Activated naive CD4-positive, alpha-beta T cell treated with anti-CD3 and anti-CD28 coated beads, Interleukin-2, amount 50 U/mL, for 72 hours (primary cell): ENCODE measurements around the gene C15orf40. TPM values are rescaled to one million over a fixed set of nuclear protein-coding genes. Genes with fewer than 3 reads are reported as not detected.
"Not testable (repeated sequence)": the region's sequence is repeated elsewhere in the genome, so short reads cannot be mapped to it uniquely, and the experiment has no call there.

ENCODE experiments used
- ATAC-seq, 2 donors: fragments of 150-1000 bp; cut with Tn5 transposase; 2 replicates each; pipeline ENCODE4 v1.10.0; 2021; ENCODE audit warnings: mild to moderate bottlenecking in 2 of 2, moderate library complexity in 2 of 2
- DNase-seq, 2 donors: peaks; one replicate each; pipeline ENCODE4 v3.0.0; 2021 to 2022; ENCODE audit warnings: low spot score in 2 of 2
- H3K27ac Mint-ChIP-seq, 2 donors: one replicate each; pipeline ENCODE4 v1.8.0; 2022; ENCODE audit warnings: mild to moderate bottlenecking in 2 of 2, mixed read lengths in 2 of 2
- H3K36me3 Mint-ChIP-seq, 2 donors: one replicate each; pipeline ENCODE4 v1.8.0; 2022; ENCODE audit warnings: mixed read lengths in 2 of 2
- H3K9me3 Mint-ChIP-seq, 2 donors: one replicate each; pipeline ENCODE4 v1.8.0; 2022; ENCODE audit warnings: mixed read lengths in 2 of 2
- total RNA-seq, 2 donors: library from RNA; stranded (reverse); gene quantifications; one replicate each; pipeline ENCODE4 v1.2.3, GENCODE V29; 2022

The C15orf40 gene
- total RNA-seq, result 10 to 100 TPM; 18.1 to 26.3 TPM

DNA sequence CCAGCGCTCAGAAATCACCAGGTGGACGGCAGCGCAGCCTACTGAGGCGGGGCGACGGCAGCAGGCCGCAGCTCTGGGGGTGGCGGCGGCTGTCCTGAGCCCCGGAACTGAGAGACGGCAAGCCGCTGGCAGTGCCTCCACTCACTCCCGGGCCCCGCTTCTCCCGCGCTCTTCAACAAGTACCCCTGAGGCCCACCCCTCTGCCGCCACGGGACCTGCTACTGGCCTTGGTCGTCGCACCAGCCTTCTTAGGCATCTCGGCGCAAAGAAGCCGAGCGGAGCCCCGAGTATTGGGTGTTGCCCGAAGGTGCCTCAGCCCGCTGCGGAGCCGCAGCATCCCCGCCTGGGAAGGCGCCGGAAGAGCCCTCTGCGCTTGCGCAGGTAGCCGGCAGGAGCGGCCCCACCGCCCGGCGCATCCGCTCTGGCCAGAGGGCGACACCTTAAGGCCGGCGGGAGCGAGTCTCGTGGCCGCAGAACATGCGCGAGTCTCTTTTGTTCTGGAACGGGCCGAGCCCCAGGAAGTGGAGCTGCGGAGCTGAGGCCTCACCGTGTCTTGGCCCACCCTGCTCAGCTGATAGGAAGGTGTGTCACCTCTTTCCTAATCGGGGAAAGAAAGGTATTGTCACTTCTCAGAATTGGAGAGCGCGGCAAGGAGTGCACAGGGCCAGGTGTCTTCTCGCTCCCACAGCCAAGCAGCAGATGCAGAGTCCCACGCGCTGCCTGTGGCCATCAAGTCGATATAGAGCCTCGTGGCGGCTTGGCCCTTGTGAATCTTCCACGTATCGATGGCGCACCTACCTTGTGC, at the start of gene C15orf40:
Gene C15orf40 (minus strand): TSS at position 369 of the 805 bp plus-strand sequence. CDS start 32 bp downstream, at position 337.
- Mint-ChIP-seq H3K36me3 (peaks cover 27 to 41% of the 10 kb centered on the region in 2 donors), H3K27ac (peak within 1 kb of the TSS; percentile 93 to 97)

DNA sequence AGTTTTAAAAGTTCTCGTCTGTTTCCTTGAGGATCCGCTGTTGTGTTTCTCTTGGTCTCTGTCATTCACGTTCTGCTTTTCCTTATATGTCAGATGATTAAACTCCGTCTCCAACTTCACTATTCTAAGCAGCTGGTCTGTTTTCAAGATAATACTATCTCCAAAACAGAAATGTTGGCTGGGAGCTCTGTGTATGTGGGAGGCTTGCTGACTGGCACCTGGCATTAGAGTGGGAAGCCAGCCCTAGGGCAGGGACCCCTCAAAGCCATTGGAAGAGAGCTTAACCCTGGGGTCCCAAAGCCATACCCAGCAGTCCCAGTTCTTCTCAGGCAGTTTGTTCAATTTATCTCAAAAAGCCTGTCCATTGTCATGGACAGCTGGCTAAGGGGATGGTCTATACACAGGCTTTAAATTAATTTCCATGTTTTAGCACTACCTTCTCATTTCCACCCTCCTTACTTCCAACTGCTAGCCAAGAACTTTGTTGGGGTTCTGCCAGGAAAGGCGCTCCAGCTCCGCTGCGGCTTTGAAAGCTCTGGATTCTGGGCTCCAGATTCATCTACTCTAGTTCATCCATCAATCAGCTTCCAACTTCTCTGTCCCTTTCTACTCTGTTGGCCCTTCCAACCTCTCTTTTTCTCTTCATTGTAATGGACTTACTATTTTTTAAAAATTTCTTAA, 46.4 kb upstream of the C15orf40 start:
- no peaks in the 10 kb centered on the region for H3K9me3 Mint-ChIP-seq
- ATAC-seq, result no peak
- H3K36me3 Mint-ChIP-seq, result no peaks in the 10 kb centered on the region
- H3K27ac Mint-ChIP-seq, result no peak overlapping the region
- DNase-seq, result no peak

More for the DNA sequence above, at the start of gene C15orf40:
- DNase-seq, result peak; percentile 81 to 93
- peaks cover 20 to 22% of the 10 kb centered on the region in 2 donors for H3K9me3 Mint-ChIP-seq
- peak; percentile 85 to 88 for ATAC-seq

DNA sequence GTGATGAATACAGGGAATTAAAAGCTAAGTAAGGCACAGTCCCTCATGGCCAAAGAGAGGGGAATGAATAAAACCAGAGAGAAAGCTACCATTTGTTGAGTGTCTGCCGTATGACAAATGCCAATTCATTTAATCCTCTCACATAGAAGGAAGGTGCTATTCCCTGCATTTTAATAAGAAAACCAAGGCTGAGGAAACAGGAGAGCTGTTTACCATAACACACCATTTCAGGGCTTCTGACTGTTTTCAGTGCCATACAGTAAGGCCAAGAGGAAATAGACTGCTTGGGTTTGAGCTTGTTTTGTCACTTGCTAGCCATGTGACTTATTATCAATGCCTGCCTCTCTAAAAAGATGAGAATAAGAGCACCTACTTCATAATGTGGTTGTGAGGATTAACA, 45.6 kb upstream of the C15orf40 start:
- Mint-ChIP-seq H3K27ac (no peak overlapping the region), H3K36me3 (no peaks in the 10 kb centered on the region), H3K9me3 (no peaks in the 10 kb centered on the region)
- ATAC-seq, result no peak
- no peak for DNase-seq

DNA sequence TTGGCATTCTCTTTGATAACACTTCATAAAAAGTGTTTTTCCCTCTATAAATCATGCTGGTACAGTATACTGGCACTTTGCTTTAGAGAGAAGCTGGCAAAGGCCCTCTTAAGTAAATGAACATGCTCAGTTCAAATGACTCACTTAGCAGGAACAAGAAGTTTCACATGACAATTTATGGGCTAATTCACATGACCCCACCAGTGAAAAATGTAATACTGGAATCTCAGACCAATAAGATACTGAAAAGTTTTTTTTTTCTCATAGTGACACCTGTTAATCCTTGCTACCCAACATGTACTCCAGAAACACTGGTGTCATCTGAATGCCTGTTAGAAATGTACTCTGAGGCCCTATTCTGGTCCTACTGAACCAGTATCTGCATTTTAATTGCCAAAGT, 41.7 kb upstream of the C15orf40 start:
- H3K36me3 Mint-ChIP-seq, result no peaks in the 10 kb centered on the region

DNA sequence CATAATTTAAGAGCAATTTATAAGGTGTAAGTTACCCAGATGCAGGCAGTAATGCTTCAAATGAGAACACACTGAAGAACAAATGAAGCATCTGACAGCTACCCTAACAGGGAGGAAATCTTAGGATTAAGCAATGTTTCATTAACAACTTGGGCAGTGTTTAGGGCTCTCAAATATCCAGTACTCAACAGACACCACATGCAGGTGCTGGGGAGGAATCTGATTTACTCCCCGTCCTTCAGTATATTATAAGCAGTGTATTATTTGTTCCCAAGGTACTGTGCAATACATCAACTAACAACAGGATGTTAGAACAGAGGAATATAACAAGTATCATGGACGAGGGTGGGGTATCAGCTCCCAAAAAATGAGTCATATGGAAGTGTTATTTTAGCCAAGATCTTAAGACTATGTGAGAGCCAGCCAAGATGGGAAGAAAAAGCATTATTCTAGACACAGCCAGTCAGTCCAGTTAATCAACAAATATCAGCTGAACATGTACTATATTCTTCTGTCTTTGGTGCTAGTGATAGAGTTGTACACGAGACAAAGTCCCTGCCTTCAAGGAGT, 35.2 kb upstream of the C15orf40 start:
- peaks cover 11 to 37% of the 10 kb centered on the region in 2 donors for H3K36me3 Mint-ChIP-seq
- no peak for ATAC-seq

More for the DNA sequence above, 41.7 kb upstream of the C15orf40 start:
- no peak for ATAC-seq
- no peak for DNase-seq
- Mint-ChIP-seq H3K27ac (no peak overlapping the region), H3K9me3 (no peaks in the 10 kb centered on the region)

DNA sequence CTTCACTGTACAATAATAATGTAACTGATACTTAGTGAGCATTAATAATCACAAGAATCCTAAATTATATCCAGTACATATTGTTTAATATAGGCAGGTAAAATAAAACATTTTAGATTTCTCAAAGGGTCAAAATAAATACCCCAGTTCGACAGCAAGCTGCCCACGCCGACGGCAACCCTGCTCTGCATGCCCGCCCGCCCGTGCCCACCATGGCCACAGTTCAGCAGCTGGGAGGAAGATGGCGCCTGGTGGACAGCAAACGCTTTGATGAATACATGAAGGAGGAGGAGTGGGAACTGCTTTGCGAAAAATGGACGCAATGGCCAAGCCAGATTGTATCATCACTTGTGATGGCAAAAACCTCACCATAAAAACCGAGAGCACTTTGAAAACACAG, 32.7 kb upstream of the C15orf40 start:
- no peak for ATAC-seq
- Mint-ChIP-seq H3K27ac (no peak overlapping the region), H3K9me3 (no peaks in the 10 kb centered on the region), H3K36me3 (peaks cover 22 to 56% of the 10 kb centered on the region in 2 donors)
- no peak for DNase-seq

More for the DNA sequence above, 35.2 kb upstream of the C15orf40 start:
- H3K9me3 Mint-ChIP-seq, result no peaks in the 10 kb centered on the region
- peak overlapping the region in 1 of 2 donors; percentile 10 for H3K27ac Mint-ChIP-seq
- no peak for DNase-seq

DNA sequence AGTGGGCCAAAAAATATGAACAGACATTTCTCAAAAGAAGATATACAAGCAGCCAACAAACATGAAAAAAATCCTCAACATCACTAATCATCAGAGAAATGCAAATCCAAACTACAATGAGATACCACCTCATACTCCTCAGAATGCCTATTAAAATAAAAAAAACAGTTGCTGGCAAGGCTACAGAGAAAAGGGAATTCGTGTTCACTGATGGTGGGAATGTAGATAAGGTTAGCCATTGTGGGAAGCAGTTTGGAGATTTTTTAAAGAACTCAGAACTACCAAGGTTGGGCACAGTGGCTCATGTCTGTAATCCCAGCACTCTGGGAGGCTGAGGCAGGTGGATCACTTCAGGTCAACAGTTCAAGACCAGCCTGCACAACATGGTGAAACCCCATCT, 27.8 kb upstream of the C15orf40 start:
- no peak for DNase-seq
- H3K9me3 Mint-ChIP-seq, result peaks cover 0 to 5% of the 10 kb centered on the region in 2 donors
- H3K27ac Mint-ChIP-seq, result peak overlapping the region in 1 of 2 donors; percentile 4
- peaks cover 34 to 69% of the 10 kb centered on the region in 2 donors for H3K36me3 Mint-ChIP-seq
- ATAC-seq, result no peak

DNA sequence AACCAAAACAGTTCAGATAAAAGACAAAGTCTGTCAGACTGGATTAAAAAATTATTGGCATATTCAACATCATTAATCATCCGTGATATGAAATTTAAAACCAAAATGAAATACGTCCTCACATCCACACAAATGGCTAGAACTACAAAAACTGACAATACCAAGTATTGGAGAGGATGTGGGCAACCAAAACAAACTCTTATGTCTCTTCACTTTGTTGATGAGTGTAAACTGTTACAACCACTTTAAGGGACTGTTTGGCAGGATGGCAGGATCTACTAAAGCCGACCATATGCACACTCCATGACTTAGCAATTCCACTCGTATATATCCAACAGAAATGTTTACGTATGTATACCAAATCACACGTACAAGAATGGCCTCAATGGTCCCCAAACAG, 24.8 kb upstream of the C15orf40 start:
- DNase-seq, result no peak
- Mint-ChIP-seq H3K9me3 (peaks cover 0 to 5% of the 10 kb centered on the region in 2 donors), H3K36me3 (peaks cover 29 to 59% of the 10 kb centered on the region in 2 donors), H3K27ac (no peak overlapping the region)
- no peak for ATAC-seq

DNA sequence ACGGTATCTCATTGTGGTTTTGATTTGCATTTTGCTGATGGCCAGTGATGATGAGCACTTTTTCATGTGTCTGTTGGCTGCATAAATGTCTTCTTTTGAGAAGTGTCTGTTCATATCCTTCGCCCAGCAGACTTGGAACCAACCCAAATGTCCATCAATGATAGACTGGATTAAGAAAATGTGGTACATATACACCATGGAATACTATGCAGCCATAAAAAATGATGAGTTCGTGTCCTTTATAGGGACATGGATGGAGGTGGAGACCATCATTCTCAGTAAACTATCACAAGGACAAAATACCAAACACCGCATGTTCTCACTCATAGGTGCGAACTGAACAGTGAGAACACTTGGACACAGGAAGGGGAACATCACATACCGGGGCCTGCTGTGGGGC, 19.8 kb upstream of the C15orf40 start:
- not testable (repeated sequence) for ATAC-seq, H3K27ac Mint-ChIP-seq, DNase-seq, H3K9me3 Mint-ChIP-seq
- peaks cover 4 to 29% of the 10 kb centered on the region in 2 donors for H3K36me3 Mint-ChIP-seq

DNA sequence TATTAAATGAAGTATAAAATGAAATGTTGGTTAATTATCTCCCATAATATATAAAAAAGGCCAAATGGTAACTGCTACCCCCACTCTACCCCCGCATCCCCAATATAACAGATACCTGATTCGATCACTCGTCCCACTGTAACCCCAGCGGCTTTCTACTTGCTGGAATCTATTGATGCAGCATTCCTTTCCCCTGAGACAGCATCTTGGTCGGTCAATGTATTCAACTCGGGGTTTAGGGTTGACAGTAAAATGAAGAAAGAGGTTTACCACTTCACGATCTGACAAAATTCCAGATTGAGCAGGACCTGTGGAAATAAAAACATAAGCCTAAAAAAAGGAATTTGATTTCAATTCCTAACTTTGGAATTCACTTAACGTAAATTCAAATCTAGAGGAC, 18.6 kb upstream of the C15orf40 start:
- ATAC-seq, result no peak
- peaks cover 4 to 28% of the 10 kb centered on the region in 2 donors for H3K36me3 Mint-ChIP-seq

DNA sequence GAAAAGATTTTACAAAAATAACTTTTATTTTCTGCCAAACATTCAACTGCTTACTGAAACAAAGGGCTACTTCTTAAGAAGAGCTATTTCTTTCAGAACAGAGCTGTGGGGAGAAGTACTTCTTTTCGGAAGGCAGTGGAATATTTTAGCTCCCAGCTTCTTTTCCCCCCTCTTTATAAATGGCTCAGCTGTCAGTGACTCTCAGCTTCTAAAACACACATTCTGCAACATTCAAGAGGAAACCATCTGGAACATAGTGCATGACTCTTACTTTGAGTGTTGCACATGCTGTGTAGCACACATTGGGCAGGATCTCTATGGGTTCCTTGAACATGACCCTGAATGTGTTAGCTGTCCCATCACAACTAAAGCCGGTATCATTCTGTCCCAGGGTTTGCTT, 7.0 kb upstream of the C15orf40 start:
- ATAC-seq, result no peak
- Mint-ChIP-seq H3K27ac (no peak overlapping the region), H3K36me3 (peaks cover 0 to 9% of the 10 kb centered on the region in 2 donors), H3K9me3 (peaks cover 6 to 7% of the 10 kb centered on the region in 2 donors)
- DNase-seq, result no peak

More for the DNA sequence above, 18.6 kb upstream of the C15orf40 start:
- no peak for DNase-seq
- Mint-ChIP-seq H3K9me3 (no peaks in the 10 kb centered on the region), H3K27ac (no peak overlapping the region)

DNA sequence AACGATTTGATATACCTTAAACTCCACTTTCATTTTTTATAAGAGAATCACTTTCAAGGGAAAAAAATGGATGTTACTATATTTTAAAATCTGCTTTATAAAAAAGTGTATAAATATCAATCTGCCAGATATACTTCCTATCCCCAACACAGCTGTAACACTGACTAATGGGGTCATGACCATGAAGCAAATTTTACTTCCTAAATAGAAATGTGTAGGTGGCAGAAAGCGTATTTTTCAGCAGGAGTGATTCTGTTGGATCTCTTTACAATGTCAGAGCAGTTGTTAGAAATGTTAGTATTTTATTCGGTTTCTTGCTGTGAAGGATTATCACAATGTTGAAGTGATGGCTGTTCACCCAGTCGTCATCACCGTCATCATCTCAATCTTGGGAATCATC, 5.5 kb upstream of the C15orf40 start:
- Mint-ChIP-seq H3K27ac (no peak overlapping the region), H3K36me3 (peaks cover 12 to 21% of the 10 kb centered on the region in 2 donors), H3K9me3 (peaks cover 18 to 19% of the 10 kb centered on the region in 2 donors)
- no peak for ATAC-seq
- no peak for DNase-seq

DNA sequence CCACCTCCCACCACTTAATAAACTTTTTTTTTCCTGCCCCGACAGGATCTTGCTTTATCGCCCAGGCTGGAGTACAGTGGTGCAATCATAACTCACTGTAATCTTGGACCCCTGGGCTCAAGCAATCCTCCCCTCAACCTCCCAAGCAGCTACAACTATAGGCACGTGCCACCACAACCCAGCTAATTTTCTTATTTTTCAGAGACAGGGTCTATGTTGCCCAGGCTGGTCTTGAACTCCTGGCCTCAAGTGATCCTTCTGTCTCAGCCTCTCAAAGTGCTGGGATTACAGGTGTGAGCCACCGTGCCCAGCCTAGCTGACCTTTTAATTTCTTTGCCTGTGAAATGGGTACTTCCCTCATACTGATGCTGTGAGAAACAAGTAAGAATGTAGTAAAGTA, 3.9 kb upstream of the C15orf40 start:
- Mint-ChIP-seq H3K9me3 (peaks cover 20 to 22% of the 10 kb centered on the region in 2 donors), H3K36me3 (peaks cover 27 to 32% of the 10 kb centered on the region in 2 donors), H3K27ac (peak overlapping the region in 1 of 2 donors; percentile 1)
- ATAC-seq, result no peak
- DNase-seq, result no peak

DNA sequence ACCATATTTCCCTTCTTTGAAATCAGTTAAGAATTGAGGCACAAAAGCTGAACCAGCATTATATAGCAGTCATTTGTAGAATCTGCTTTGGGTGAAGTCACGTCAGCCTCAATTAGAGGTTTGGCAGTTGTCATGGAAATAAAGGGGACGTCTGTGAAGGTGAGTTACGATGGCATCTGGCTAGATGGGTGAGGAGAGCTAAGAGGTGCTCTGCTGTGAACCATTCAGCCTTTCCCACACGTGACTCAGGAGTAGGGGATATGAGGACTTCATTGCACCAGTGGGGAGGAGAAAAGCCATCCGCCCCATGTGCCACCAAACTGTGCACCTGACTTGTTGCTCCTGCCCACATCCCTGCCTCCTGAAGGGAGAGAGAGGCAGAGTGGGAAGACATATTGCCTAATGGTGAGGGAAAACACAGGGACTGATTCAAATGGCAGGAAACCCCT, 2.8 kb upstream of the C15orf40 start:
- ATAC-seq, result peak in 1 of 2 donors; percentile 3
- no peak for DNase-seq

DNA sequence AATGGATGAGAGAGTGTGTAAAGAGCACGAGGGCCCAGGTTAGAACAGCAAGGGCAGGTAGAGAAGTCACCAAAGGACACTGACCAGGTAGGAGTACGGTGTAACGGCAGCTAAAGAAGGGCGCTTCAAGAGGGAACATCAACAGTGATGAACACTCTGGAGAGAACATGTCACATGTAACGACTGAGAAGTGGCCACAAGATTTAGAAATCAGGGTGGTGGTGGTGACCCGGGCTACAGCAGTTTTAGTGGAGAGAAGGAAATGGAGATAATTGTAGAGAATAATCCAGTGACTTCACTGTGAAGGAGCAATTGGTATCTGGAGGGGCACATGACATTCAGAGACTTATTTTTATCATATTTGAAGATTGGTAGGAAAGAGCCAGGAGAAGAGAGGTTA, 1.2 kb upstream of the C15orf40 start:
- H3K27ac Mint-ChIP-seq, result peak overlapping the region; percentile 27 to 93
- peaks cover 20 to 22% of the 10 kb centered on the region in 2 donors for H3K9me3 Mint-ChIP-seq
- H3K36me3 Mint-ChIP-seq, result peaks cover 27 to 36% of the 10 kb centered on the region in 2 donors
- DNase-seq, result no peak
- ATAC-seq, result no peak

More for the DNA sequence above, 2.8 kb upstream of the C15orf40 start:
- Mint-ChIP-seq H3K27ac (peak overlapping the region; percentile 41 to 93), H3K36me3 (peaks cover 27 to 36% of the 10 kb centered on the region in 2 donors), H3K9me3 (peaks cover 20 to 22% of the 10 kb centered on the region in 2 donors)

DNA sequence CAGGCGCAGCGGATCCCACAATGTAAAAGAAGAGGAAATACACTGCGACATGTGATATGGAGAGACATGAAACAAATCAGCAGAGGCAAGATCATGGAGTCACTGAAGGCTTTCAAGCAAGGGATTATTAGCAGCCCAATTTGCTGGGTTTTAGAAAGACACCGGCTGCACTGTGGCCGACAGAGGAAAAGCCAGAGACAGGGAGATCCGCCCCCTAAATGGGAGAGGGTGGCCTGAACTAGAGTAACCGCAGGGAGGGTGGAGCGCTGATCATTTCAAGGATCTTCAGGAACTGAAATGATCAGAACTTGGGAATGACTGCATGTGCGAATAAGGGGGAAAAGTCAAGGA, 612 bp upstream of the C15orf40 start:
- peak overlapping the region; percentile 92 to 93 for H3K27ac Mint-ChIP-seq
- H3K36me3 Mint-ChIP-seq, result peaks cover 27 to 39% of the 10 kb centered on the region in 2 donors
- H3K9me3 Mint-ChIP-seq, result peaks cover 20 to 22% of the 10 kb centered on the region in 2 donors
- no peak for DNase-seq
- no peak for ATAC-seq
